Panc1 (cell line): ENCODE measurements around the gene DIP2C.

Source experiments
- CTCF ChIP-seq: fragments of 450-650 bp; IDR thresholded peaks from 2 replicates; pipeline ENCODE4 v1.5.1; 2017; ENCODE audit warnings: mild to moderate bottlenecking
- REST ChIP-seq, 2 experiments: IDR thresholded peaks; 2 replicates each; pipeline ENCODE4 v1.6.1; 2011 to 2012; ENCODE audit warnings: low read depth in 2 of 2, control low read depth in 1 of 2, low read length in 1 of 2, mild to moderate bottlenecking in 1 of 2, moderate library complexity in 1 of 2; ENCODE audit not compliant: insufficient read depth in 1 of 2
- SIN3A ChIP-seq: IDR thresholded peaks from 2 replicates; pipeline ENCODE4 v1.6.1; 2012; ENCODE audit warnings: low read depth, mild to moderate bottlenecking, low read length, moderate library complexity, borderline replicate concordance; ENCODE audit not compliant: insufficient read depth
- TCF7L2 ChIP-seq: IDR thresholded peaks from 2 replicates; pipeline ENCODE4 v1.6.1; 2011; ENCODE audit warnings: mild to moderate bottlenecking, low read depth, low read length, inconsistent platforms

- TF ChIP-seq REST (IDR thresholded peaks at IDR 0.05; ENCODE audit: insufficient read depth in 1 of 2, low read depth in 2 of 2, low read length in 1 of 2) (no peak), SIN3A (no peak), CTCF (no peak), TCF7L2 (no peak)
Observed at GRCh38 chr10:639751-640672, 49.5 kb downstream of the DIP2C start.
